Measurements from ENCODE around the gene TMEM14C. TPM values are rescaled to one million over a fixed set of nuclear protein-coding genes. Genes with fewer than 3 reads are reported as not detected.
"Not testable (repeated sequence)": the region's sequence is repeated elsewhere in the genome, so short reads cannot be mapped to it uniquely, and the experiment has no call there.

The TMEM14C gene
- total RNA-seq, 2 donors from 2014 or later: 74.9 to 76.6 TPM

DNA sequence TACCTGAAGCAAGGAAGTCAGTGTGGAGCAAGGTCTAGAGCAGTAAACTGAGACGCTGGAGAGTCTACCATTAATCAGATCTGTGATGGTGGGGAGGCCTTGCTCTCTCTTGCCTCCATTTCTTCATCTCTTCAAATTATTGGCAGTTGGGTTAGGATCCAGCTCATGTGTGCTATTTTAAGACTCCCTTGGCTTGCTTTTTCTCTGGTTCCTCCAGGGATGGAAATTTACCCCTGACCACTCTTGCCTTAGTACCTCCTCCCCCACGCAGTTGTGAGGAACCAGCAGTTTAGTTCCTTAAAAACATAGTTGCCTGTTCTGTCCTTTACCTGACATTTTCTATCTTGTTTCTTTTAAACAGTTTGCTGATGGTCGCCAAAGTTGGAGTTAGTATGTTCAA, 7.4 kb downstream of the TMEM14C start:
- Mint-ChIP-seq H3K9me3 (no peaks in the 10 kb centered on the region), H3K27me3 (ENCODE audit: low read depth) (no peaks in the 10 kb centered on the region), H3K4me3 (no peak overlapping the region), H3K27ac (no peak overlapping the region), H3K4me1 (ENCODE audit: low read depth) (peaks cover 12% of the 10 kb centered on the region), H3K36me3 (ENCODE audit: insufficient read depth in 2 of 2) (peaks cover 3 to 17% of the 10 kb centered on the region in 2 donors)
- ATAC-seq (replicated peaks in 1 of 2) (no peak), DNase-seq (no peak)

DNA sequence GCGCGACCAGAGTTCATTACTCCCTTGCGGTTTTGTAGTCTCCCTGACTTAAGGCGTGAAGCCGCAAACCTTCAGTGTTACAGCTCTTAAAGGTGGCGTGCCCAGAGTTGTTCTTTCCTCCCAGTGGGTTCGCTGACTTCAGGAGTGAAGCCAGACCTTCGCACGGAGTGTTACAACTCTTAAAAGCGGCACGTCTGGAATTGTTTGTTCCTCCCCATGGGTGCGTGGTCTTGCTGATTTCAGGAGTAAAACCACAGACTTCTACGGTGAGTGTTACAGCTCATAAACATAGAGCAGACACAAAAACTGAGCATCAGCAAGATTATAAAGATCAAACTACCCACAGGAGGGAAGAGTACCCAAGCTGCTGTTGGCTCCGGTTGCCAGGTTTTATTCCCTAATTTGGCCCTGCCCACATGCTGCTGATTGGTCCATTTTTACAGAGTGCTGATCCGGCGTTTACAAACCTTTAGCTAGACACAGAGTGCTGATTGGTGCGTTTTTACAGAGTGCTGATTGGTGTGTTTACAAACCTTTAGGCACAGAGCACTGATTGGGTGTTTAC, 10.4 kb downstream of the TMEM14C start:
- no peak for DNase-seq
- no peaks in the 10 kb centered on the region for H3K27me3 Mint-ChIP-seq (ENCODE audit: low read depth)
- no peak overlapping the region for H3K27ac Mint-ChIP-seq

DNA sequence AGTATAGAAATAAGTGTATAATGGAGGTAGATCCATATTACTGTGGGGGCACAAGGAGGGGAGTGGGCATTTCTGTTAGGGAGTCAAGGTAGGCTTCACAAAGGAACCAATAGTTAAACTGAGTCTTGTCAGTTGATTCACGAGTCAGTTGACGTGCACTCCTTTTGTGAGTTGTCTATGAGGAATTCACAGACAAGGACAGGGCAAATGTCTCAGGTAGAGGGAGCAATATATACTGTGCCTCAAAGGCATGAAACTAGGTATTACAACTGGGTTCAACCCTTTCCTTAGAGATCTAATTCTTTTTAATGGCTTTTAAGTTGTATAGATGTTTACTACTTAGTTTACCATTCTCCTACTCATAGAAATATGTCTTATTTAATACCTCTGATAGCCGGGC, 11.0 kb downstream of the TMEM14C start:
- no peak overlapping the region for H3K27ac Mint-ChIP-seq
- no peak overlapping the region for H3K4me3 Mint-ChIP-seq
- DNase-seq (no peak), ATAC-seq (replicated peaks in 1 of 2) (no peak)
- H3K9me3 Mint-ChIP-seq: no peaks in the 10 kb centered on the region
- peaks cover 0 to 5% of the 10 kb centered on the region in 2 donors for H3K36me3 Mint-ChIP-seq (ENCODE audit: insufficient read depth in 2 of 2)
- no peaks in the 10 kb centered on the region for H3K27me3 Mint-ChIP-seq (ENCODE audit: low read depth)
- no peaks in the 10 kb centered on the region for H3K4me1 Mint-ChIP-seq (ENCODE audit: low read depth)

More for the DNA sequence above, 10.4 kb downstream of the TMEM14C start:
- peaks cover under 1 to 5% of the 10 kb centered on the region in 2 donors for H3K36me3 Mint-ChIP-seq (ENCODE audit: insufficient read depth in 2 of 2)
- no peaks in the 10 kb centered on the region for H3K4me1 Mint-ChIP-seq (ENCODE audit: low read depth)
- no peaks in the 10 kb centered on the region for H3K9me3 Mint-ChIP-seq
- ATAC-seq (replicated peaks in 1 of 2): peak in 1 of 2 donors; percentile 33
- no peak overlapping the region for H3K4me3 Mint-ChIP-seq

DNA sequence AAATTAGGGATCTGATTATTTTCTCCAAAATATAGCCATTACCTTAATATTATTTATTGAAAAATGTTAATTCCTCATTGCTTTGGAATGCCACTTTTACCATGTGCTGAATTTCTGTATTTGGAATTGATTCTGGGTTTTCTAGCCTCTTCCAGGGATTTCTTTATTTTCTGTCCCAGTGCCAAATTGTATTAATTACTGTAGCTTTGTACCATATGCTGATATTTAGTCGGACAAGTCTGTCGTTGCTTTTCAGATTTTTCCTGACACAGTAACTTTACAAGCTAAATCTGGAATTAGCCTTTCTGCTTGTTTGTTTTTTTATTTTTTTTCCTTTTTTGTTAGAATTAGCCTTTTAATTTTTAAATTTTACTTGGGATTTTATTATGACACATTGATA, 13.9 kb downstream of the TMEM14C start:
- no peak for ATAC-seq (replicated peaks in 1 of 2)
- H3K27me3 Mint-ChIP-seq (ENCODE audit: low read depth): no peaks in the 10 kb centered on the region

DNA sequence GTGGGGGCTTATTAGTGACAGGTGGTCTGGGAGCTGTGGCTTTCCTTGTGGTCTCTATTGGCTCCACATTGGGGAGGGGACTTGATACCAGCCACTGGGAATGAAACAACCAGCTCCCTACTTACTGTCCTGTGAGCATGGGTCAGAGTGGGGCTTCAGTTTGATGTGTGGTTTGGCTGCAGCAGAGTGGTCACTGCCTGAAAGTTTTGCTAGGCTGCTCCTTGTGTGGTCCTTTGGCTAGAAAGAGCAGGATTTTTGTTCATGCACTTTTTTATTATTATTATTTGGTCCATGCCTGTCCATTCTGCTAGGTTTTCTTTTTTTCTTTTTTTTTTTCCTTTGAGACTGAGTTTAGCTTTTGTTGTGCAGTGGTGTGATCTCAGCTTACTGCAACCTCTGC, 17.2 kb downstream of the TMEM14C start:
- no peak for DNase-seq

More for the DNA sequence above, 13.9 kb downstream of the TMEM14C start:
- H3K4me3 Mint-ChIP-seq: no peak overlapping the region
- H3K27ac Mint-ChIP-seq: no peak overlapping the region
- no peaks in the 10 kb centered on the region for H3K4me1 Mint-ChIP-seq (ENCODE audit: low read depth)
- no peak for DNase-seq
- H3K9me3 Mint-ChIP-seq: no peaks in the 10 kb centered on the region
- no peaks in the 10 kb centered on the region for H3K36me3 Mint-ChIP-seq (ENCODE audit: insufficient read depth in 2 of 2)

DNA sequence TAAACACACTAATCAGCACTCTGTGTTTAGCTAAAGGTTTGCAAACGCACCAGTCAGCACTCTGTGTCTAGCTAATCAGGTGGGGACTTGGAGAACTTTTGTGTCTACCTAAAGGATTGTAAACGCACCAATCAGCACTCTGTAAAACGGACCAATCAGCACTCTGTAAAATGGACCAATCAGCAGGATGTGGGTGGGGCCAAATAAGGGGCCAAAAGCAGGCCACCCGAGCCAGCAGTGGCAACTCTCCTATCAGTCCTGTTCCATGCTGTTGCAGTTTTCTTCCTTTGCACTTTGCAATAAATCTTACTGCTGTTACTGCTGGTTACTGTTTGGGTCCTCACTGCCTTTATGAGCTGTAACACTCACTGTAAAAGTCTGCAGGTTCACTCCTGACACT, 18.8 kb downstream of the TMEM14C start:
- H3K9me3 Mint-ChIP-seq; ATAC-seq (replicated peaks in 1 of 2); H3K27me3 Mint-ChIP-seq (ENCODE audit: low read depth); H3K4me3 Mint-ChIP-seq; DNase-seq; H3K36me3 Mint-ChIP-seq (ENCODE audit: insufficient read depth in 2 of 2); H3K27ac Mint-ChIP-seq: not testable (repeated sequence)
- H3K4me1 Mint-ChIP-seq (ENCODE audit: low read depth): peaks cover 11% of the 10 kb centered on the region

More for the DNA sequence above, 17.2 kb downstream of the TMEM14C start:
- Mint-ChIP-seq H3K27me3 (ENCODE audit: low read depth) (no peaks in the 10 kb centered on the region), H3K4me3 (no peak overlapping the region), H3K4me1 (ENCODE audit: low read depth) (no peaks in the 10 kb centered on the region), H3K27ac (no peak overlapping the region), H3K9me3 (no peaks in the 10 kb centered on the region), H3K36me3 (ENCODE audit: insufficient read depth in 2 of 2) (no peaks in the 10 kb centered on the region)
- no peak for ATAC-seq (replicated peaks in 1 of 2)

DNA sequence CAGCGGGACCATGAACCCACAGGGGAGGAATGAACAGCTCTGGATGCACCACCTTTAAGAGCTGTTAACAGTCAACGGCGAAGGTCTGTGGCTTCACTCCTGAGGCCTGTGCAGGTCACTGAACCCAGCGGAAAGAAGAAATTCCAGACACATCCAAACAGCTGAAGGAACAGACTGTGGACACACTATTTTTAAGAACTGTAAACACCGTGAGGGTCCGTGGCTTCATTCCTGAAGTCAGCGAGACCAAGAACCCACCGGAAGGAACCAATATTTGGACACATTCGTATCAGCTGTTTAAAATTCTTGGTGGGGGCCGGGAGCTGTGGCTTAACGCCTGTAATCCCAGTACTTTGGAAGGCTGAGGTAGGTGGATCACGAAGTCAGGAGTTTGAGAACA, 19.4 kb downstream of the TMEM14C start:
- H3K9me3 Mint-ChIP-seq: no peaks in the 10 kb centered on the region
- peaks cover 0 to 2% of the 10 kb centered on the region in 2 donors for H3K36me3 Mint-ChIP-seq (ENCODE audit: insufficient read depth in 2 of 2)
- H3K27ac Mint-ChIP-seq: no peak overlapping the region
- H3K4me1 Mint-ChIP-seq (ENCODE audit: low read depth): peaks cover 17% of the 10 kb centered on the region
- no peak for DNase-seq
- ATAC-seq (replicated peaks in 1 of 2): no peak
- no peaks in the 10 kb centered on the region for H3K27me3 Mint-ChIP-seq (ENCODE audit: low read depth)
- no peak overlapping the region for H3K4me3 Mint-ChIP-seq

DNA sequence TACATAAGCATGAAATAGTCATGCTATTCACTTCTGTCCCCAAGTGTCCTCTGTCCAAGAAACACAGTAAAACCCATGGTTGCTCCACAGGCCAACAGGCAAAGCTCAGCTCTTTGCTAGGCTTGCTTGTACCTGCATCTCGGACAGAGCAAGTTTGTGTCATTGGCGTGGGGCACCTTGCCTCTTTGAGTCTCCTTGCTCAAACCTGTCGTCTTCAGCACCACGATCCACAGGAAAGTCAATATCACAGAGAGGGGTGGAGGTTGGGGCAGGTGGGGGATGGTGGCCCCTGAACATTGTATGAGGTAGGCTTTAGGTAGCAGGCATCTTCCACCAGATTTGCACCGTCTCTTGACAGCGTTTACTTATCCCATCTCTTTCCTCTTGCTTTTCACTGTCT, 20.6 kb downstream of the TMEM14C start:
- Mint-ChIP-seq H3K4me3 (no peak overlapping the region), H3K27me3 (ENCODE audit: low read depth) (no peaks in the 10 kb centered on the region), H3K36me3 (ENCODE audit: insufficient read depth in 2 of 2) (peaks cover 0 to 2% of the 10 kb centered on the region in 2 donors), H3K4me1 (ENCODE audit: low read depth) (peaks cover 20% of the 10 kb centered on the region), H3K9me3 (no peaks in the 10 kb centered on the region), H3K27ac (no peak overlapping the region)
- ATAC-seq (replicated peaks in 1 of 2): no peak
- no peak for DNase-seq

DNA sequence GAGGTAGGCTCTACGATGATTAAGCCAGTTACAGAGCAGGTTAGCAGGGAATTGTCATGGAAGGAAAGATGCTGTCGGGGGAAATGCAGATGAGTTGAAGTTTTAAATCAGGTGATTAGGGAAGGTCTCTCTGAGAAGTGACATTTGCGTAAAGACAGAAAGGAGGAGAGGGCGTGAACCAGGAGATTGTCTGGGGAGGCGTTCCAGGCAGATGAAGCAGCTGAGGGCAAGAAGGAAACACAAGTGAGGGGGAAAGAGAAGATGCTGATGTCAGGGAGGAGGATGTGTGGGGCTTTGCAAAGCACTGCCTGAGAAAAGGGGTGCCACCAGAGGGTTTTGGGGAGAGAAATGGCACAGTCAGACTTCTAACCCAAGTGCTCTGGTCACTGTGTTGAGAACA, 22.2 kb downstream of the TMEM14C start:
- peaks cover 0 to 2% of the 10 kb centered on the region in 2 donors for H3K36me3 Mint-ChIP-seq (ENCODE audit: insufficient read depth in 2 of 2)
- no peak for ATAC-seq (replicated peaks in 1 of 2)
- H3K4me1 Mint-ChIP-seq (ENCODE audit: low read depth): peaks cover 36% of the 10 kb centered on the region
- H3K4me3 Mint-ChIP-seq: no peak overlapping the region
- H3K9me3 Mint-ChIP-seq: no peaks in the 10 kb centered on the region
- no peak for DNase-seq
- H3K27me3 Mint-ChIP-seq (ENCODE audit: low read depth): no peaks in the 10 kb centered on the region
- no peak overlapping the region for H3K27ac Mint-ChIP-seq

DNA sequence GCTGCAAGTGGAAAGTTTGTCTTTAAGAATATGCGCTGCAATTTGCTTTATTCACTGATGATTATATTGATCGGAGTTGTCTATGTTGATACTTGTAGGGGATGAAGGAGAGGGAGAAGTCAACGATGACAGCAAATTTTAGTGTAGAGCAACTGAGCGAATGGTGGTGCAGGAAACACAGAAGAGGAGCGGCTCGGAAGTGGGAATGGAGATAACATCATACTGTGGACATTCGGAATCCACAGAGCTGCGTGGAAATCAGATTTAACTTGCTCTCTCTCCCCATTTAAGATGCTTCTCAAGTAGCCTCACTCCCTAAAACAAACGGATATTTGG, 24.0 kb downstream of the TMEM14C start:
- ATAC-seq (replicated peaks in 1 of 2): no peak
- Mint-ChIP-seq H3K27ac (peak overlapping the region; percentile 93), H3K9me3 (no peaks in the 10 kb centered on the region), H3K4me3 (peak overlapping the region; percentile 83 to 97), H3K27me3 (ENCODE audit: low read depth) (no peaks in the 10 kb centered on the region), H3K36me3 (ENCODE audit: insufficient read depth in 2 of 2) (peaks cover 2 to 6% of the 10 kb centered on the region in 2 donors), H3K4me1 (ENCODE audit: low read depth) (peaks cover 50% of the 10 kb centered on the region)
- no peak for DNase-seq

DNA sequence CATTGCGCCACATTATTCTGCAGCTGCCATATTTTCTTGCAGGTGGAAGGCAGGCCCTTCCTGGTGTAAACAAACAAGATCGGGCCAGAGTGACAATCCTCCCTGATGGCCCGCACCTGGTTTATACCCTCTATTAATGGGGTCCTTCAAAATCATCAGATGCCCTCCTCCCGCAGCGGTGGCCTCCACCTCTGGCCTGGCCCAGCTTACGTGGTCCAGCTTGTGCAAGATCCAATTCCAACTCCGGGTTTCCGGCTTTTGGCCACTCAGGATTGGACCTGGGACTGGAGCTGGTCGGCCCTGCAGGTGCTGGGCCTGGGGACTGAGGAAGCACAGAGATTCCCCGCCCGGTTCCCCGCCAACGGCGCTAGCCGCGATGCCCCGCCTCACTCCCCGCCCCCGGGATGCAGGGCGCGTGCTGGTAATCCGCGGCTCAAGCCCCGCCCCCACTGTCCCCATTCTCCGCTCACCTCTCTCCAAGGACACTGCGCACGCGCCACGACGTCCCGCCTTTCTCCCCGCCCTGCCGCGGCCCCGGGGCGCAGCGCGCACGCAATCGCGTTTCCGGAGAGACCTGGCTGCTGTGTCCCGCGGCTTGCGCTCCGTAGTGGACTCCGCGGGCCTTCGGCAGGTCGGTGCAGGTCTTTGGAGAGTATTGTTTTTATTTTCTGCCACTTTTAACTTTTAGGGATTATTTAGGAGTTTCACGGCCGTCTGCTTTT, 24.5 kb downstream of the TMEM14C start, which contains the start of gene TMEM14B:
Gene TMEM14B, plus strand, starts transcription at position 555 of the 722 bp plus-strand sequence. CDS start 1,441 bp downstream, outside the sequence.
- DNase-seq (peak; percentile 100), ATAC-seq (replicated peaks in 1 of 2) (peak; percentile 97)
- peak within 1 kb of the TSS; percentile 93 for H3K27ac Mint-ChIP-seq
- H3K36me3 Mint-ChIP-seq (ENCODE audit: insufficient read depth in 2 of 2): peaks cover 2 to 6% of the 10 kb centered on the region in 2 donors
- H3K27me3 Mint-ChIP-seq (ENCODE audit: low read depth): no peaks in the 10 kb centered on the region
- peak within 1 kb of the TSS; percentile 83 to 97 for H3K4me3 Mint-ChIP-seq
- H3K9me3 Mint-ChIP-seq: no peaks in the 10 kb centered on the region
- H3K4me1 Mint-ChIP-seq (ENCODE audit: low read depth): peaks cover 50% of the 10 kb centered on the region

DNA sequence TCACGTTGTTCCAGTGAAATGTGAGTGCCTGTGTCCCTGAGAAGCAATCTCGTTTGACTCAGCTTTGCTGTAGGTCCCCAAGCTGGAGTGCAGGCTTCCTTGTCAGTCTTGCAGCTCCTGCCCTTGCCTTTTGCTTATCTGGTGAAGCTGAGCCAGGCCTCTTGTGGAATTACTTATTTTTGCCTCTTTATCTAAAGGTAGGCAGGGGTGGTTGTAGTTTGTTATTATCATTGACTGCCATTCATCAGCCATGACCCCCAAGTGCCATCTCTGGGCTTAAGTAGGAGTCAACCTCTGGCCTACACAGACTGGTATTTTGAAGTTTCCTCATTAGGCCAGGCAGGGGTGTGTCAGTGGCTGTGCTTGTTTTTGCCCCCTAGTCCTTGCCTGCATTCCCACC, 26.9 kb downstream of the TMEM14C start:
- DNase-seq: no peak
- H3K27ac Mint-ChIP-seq: peak overlapping the region; percentile 21

DNA sequence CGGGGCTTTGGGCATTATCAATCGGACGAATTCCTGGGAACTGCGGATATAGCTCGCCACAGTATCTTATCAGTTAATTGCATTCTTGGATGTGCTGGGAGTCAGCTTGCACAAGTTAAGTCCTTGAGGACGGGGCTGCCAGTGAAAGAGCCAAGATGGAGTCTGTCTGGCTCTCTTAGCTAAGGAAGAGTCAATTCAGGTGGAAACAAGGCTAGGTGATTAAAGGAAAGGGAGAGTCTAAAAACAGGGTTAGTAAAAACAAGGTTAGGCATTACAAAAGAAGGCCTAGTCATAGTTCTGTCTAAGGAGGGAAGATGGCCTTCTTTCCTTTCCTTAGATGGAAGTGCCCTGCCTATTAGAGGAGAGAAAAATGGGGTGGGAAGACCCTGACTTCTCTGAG, 27.7 kb downstream of the TMEM14C start:
- not testable (repeated sequence) for H3K27me3 Mint-ChIP-seq (ENCODE audit: low read depth); ATAC-seq (replicated peaks in 1 of 2); H3K4me3 Mint-ChIP-seq; DNase-seq; H3K27ac Mint-ChIP-seq; H3K9me3 Mint-ChIP-seq
- peaks cover 64% of the 10 kb centered on the region for H3K4me1 Mint-ChIP-seq (ENCODE audit: low read depth)
- H3K36me3 Mint-ChIP-seq (ENCODE audit: insufficient read depth in 2 of 2): peaks cover 8 to 23% of the 10 kb centered on the region in 2 donors

More for the DNA sequence above, 26.9 kb downstream of the TMEM14C start:
- no peaks in the 10 kb centered on the region for H3K9me3 Mint-ChIP-seq
- H3K4me1 Mint-ChIP-seq (ENCODE audit: low read depth): peaks cover 56% of the 10 kb centered on the region
- H3K27me3 Mint-ChIP-seq (ENCODE audit: low read depth): no peaks in the 10 kb centered on the region
- ATAC-seq (replicated peaks in 1 of 2): no peak
- peaks cover 8 to 16% of the 10 kb centered on the region in 2 donors for H3K36me3 Mint-ChIP-seq (ENCODE audit: insufficient read depth in 2 of 2)
- H3K4me3 Mint-ChIP-seq: peak overlapping the region; percentile 12 to 97

All from activated T-cell treated with anti-CD3 and anti-CD28 coated beads, Interleukin-2, amount 50 U/mL, for 72 hours (primary cell).